Activated CD4-positive, CD25-positive, alpha-beta regulatory T cell treated with anti-CD3 and anti-CD28 coated beads, Interleukin-2, amount 50 U/mL, for 16 hours (primary cell): ENCODE measurements around the gene ZNF608.

ENCODE experiments used
- DNase-seq: peaks from one replicate; pipeline ENCODE4 v3.0.0-alpha.2; 2020; ENCODE audit warnings: low read depth, low spot score

Gene ZNF608

DNA sequence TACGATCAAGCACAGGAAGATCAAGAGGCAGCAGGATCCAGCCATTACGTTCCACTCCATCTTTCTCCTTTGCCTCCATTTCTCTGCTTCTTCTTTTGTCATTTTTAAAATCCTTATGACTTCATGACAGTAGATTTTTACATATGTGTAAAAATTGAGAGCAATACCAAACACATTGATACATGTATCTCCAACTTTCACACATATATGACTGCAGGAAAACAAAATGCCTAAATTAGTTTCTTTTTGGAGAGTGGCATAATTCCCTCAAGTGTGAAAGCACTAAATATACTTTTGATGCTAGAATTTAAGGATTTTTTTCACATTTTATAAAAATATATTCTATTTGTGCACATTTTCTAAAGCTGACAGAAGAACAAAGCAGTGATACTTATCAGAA, 8.6 kb upstream of the ZNF608 start:
- DNase-seq = no peak

DNA sequence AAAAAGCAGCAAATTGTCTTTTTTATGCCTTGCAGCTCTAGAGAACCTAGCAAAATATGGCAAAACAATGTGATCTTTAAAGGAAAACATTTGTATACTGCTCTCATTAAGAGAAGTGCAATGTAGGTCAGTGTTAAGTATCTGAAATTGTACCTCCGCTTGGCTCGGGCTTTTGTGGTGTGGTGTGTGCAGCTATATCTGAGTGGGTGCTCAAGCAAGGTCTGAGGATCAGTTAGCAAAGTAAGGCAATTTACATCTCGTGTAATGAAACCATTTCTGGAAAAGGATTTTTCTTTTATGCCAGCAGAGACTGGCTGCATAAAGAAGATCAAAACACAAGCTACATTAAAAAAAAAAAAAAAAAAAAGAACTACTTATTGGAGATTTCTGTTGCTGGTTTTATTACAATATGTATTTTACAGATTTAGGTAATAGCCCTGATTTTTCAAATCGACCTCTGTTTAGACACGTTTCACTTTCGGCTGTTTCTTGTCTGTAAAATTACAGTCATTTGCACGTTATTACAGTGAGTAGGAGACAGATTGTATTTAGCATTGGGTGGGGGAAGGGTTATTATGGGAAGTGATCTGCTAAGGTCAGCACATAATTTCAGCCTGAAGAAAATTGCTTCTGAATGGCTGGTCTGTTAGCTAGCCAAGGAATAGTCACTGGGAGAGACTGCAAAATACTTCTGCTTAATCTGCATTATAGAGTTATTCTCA, 7.9 kb upstream of the ZNF608 start:
- no peak for DNase-seq

DNA sequence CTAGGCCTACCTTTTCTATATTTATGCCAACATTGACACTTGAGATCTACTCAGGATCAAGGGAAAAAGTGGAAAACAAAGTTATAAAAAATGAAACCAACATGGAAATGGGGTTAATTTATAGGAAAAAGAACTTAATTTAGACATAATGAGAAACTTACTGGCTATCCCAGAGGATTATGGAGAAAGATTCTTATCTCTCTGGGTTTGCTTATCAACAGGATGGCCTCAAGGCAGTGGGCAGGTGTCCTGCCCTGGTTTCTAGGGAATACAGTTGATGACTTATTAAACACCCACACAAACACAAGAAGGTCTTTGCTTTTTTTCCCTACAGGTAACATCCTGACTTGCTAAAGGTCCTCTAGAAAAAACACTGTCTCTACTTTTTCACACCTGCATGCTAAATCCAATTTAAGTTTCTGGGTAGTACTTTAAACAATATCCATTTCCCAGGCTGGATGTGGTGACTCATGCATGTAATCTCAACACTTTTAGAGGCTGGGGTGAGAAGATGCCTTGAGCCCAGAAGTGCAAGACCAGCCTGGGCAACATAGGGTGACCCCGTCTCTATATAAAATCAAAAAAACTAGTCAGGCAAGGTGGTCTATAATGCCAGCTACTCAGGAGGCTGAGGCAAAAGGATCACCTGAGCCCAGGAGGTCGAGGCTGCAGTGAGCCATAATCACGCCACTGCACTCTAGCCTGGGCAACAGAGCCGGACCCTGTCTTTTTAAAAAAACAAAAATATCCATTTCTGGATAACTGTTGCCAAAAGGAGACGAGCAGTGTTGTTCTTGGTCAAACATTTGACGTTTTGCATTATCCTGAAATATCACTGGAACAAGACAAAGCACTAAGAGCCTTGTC, 6.6 kb upstream of the ZNF608 start:
- no peak for DNase-seq

DNA sequence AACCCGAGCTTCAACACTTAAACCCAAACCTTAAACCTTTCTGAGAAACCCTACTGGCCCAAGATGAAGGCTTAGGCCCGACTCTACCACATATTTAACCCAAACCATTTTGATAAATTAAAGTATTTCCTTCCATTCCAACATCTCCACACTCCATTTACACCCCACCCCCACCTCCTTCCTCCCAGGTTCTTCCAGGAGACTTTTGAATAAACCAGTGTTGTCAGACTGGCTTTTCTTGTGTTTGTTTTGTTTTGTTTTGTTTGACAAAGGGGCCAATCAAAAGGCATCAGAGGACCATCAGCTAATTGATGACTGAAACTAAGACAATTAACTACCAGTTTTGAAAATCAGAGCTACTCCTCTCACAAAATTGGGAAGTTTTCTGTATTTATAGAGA, 4.6 kb upstream of the ZNF608 start:
- DNase-seq = no peak

DNA sequence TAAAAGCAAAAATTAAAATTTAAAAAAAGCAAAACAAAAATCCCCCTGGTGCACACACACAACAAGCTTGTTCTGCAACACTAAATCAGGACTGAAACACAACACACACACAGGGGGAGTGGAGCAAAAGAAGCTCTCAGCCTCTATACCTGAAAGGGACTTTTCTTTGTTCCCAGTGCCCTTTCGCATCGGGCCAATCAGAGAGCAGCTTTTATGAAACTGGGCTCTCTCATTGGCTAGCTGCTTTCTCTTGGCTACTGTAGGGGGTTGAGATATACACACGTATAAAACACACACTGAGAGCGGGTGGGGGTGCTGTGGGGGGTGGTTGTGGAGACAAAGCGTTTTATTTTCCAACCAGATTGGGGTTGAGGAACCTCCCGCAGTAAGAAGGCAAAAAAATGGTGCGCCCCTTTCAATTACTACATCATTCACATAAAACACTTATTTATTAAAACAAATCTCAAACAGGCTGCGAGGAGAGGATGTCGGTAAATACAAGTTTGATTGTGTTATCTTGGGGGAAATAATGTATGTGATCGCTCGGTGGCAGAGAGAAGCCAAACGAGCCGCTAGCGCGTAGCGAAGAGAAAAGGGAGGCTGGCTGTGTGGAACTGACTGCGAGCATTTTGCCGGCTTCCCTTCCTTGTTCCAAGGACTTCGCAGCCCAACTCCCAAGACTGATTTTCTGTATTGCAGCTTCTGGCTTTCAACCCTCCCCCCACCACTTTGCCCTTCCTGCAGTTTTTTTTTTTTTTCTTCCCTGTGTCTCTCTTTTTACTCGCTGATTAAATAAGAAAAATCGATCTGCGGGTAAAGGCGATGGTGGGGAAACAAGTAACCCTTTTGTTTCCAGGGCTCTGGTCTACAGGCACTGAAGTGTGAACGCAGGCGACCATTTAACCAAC, 2.5 kb upstream of the ZNF608 start:
- DNase-seq = no peak

DNA sequence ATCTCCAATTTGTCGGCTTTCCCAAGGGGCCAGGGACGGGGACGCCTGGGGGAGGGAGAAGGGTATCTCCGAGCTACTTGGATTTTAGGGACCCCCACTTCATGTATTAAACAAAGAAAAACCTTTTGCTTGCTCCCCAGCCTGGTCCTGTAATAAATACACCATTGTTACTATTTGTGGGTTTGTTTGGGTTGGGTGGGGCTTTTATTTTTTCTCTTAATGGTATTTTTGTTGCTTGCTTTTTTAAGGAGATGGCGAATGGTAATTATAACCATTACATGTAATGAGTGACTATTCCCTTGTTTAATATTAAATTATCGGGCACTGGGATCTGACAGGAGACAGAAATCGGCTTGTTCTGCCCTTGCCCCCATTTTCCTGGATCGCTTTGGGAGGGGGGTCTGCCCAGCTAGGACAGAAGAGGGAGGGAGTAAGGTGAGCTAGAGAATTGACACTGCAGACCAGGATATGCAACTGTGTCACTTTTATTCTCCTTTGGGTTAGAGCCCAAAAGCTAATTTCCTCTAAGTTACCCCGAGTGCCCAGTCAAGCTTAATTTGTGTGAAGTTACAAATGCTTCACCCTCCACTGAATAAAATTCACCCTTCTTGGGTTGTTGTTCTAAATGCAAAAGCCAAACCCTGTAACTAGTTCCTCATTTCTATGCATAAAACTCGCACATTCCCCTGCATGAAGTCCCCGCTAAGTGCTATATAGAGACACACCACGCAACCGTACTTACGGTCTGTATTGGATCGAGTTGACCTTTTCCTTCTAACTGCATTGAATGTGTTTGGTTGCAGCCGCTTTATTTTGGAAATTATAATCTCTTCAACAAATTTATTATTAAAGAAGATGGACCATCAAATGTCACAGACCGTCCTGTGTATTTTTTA, 1.6 kb upstream of the ZNF608 start:
- DNase-seq = no peak

DNA sequence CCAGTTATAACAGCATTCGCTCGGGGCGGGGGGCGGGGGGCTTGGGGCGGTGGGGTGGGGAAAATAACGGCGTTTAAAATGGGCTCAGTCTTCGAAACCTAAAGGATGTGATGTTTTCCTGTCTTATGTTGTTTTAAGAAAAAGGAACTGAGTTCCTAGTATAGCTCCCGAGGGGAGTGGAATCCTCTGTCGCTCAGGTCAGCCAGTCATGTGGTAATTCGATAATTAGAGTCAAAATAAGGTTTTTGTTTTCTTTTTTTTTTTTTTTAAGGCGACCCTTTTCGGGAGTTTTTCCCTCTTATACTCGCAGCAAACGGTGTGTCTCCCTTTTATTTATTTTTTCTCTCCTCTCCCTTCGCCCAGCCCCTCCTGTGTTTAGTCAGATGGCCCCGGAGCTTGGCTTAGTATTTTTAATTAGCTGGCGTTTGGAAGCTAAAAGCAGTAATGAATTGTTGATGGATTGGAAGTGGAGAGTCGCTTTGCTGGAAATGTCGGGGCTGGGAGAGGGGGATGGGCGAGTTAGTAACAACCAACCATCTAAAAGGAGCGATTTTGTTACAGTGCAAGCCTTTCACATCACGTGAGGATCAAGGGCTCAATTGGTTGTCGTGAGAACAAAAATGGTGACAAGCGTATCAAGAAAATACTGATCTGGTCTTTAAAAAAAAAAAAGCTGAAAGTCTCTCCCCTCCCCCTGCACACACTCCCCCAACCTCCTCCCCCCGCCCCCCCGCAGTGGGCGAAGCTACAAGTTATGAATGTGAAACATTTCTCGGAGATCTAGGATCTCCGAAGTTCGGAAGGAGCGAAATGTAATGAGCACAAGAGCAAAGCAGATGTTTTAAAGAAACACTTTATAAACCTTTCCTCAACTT, 714 bp upstream of the ZNF608 start:
- no peak for DNase-seq

DNA sequence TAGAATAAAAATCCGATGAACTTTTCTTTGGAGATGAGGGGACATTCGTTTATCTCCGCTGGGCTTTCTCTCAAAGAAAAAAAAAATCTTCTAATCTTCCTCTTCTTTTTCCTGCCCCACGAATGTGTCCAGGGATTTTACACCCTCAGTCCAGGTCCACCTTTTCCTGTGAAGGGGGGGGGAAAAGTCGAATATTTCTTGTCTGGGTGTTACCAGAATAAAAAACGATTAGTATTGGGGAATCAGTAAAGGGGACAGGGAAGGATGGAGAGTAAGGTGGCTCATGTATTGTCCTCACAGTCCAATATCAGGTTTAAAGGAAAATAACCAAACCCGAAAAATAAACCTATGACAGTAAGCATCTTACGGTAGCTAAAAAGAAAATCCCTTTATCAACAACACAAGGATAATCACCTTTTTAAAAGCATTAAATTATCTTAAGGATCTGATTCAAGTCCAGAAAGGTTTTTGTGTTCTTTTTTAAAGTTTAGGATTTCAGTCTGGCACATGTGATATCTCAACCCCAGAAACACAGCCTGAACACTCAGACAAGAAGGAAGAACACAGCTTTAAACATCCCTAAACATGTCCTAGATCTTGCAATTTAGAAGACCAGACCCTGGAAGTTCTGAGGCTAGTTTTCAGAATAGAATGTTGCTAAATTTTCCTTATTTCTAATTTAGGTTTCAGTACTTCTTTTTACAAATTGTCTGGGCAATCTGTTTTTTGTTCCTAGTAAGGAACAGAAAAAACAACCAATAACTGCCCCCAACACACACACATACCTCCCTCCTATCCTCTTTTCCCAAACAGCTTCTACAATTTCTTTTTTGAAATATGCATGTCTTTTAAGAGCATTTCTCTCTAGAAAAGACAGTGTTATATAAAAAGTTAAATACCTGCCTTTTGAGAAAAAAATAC, 1.2 kb downstream of the ZNF608 start:
- DNase-seq = no peak

DNA sequence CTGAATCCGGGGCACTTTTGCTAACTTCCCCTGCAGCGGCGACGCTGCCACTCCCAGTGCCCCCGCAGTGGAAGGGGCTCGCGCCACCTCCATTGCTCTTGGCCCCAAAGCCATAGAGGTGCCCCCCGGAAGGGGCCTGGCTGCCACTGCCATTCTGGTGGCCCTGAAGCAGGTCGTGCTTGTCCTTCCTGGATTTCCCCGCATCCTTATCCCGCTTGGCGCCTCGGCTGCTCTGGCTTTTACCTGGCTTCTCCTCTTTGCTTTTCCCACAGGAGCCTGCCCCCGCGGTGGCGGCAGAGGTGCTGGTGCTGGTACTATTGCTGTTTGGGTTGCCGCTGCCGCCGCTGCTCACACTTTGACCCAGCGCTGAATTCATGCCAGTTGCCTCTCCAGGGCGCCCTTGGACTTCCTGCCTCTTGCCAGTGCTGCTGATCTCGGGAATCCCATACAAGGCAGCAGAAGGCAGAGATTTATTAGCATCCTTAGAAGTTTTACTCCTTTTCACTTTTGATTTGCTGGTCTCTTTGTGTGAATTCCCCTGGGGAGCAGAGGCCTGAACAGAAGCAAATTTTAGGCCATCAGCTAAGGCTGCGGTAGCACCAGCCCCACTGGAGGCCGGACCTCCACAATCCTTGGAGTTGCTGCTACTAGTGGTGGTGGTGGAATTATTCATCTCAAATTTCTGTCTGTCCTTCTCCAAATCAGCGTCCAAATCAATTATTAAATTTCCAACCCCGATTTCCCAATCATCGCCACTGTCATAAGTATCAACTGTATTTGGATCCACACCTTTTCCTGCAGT, 2.1 kb downstream of the ZNF608 start:
- DNase-seq = no peak

DNA sequence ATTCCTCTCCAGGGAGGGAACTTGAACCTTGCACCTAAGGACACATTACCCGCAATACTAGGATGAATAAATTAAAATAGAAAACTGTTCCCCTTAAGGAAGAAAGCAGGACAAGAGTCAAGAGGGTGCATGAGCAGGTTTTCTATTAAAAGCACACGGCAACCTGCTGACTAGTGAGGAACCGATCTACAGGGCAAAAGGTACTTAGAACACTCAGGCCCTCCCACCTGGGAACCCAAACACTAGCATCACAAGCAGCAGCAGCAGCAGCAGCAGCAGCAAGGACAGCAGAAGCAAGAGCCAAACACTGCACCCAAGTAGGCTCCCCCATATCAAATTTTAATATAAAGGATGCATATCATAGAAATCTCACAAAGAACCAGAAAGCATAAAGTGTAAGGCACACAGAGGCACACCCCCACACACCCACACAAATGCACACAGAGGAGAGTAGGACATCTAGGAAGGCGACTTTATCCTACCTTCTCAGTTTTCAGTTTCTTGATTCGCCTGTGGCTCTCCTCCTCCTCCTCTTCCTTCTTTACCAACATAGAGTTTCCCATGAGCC, 2.8 kb downstream of the ZNF608 start:
- no peak for DNase-seq

DNA sequence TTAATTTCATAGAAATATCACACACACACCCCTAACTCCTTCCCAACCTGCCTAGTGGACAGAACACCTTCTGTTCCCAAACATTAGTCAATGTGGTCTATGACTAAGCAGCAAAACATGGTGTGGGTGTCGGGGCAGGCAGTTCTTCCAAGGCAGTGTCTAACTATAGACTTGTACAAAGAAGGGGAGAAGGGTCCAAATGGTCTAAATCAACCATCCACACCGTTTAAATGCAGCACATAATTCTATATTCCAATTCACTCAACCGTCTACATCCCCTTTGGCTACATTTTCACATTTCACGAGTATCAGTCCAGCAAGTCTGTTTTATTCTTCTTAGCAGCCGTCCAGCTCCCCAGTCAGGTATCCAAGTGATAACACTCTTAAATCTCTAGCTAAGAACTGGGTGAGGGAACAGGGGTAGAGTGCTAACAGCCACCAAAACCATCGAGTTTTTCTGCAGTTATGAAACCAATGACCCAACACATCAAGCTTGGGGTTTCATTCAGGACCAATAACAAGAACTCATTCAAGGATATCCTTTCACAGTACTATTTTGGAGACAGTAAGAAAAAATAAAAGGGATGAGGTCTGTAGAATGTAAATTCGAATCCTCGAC, 3.3 kb downstream of the ZNF608 start:
- DNase-seq = no peak

DNA sequence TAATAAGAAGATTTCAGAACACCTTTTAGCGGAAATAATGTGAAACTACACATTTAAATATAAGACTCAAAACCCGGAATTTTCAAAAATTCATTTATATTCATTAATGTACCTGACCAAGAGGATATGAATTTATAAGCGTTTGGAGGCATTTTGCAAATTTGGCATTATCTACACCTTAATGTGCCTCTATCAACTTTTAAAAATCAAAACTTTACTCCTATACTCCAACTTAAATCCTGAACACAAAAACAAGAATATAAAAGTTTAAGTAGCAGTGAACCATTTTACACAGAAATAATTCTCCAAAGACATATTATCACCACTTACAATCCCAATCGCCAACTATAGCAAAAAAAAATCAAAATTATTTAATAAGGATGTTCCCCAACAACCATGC, 3.9 kb downstream of the ZNF608 start:
- DNase-seq = no peak

DNA sequence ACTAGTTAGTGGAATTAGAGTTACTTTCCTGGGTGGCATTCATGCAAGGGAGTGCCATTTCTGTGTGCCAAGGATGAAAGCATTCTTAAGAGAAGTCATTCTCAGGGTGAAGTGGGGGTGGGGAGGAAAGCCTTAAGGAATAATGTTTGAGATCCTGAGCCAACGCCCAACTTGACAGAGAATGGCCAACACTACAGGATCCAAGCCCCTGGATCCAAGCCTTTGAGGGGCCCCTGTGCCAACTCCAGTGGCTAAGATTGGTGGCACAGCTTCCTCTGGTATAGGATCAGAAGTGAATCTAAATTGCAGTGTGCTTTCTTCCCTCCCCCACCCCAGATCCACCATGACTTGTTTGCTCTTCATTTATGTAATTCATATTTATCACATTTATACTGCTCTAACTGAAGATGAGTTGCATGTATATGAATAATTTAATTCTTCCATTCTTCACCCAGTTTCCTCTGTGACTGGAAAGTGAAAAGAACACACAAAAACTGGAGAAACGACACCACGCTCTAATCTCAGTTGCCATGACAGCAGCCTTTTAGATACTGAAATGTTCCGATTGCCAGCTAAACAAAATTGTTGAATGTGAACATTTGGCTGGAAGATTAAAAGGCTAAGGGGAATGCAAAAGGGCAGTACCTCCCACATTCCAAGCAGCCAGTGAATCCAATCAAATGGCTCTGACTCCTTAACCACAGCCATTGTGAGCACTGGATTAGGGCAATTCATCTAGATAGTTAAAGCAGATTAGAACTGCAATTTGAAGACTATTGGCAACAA, 4.5 kb downstream of the ZNF608 start:
- no peak for DNase-seq

DNA sequence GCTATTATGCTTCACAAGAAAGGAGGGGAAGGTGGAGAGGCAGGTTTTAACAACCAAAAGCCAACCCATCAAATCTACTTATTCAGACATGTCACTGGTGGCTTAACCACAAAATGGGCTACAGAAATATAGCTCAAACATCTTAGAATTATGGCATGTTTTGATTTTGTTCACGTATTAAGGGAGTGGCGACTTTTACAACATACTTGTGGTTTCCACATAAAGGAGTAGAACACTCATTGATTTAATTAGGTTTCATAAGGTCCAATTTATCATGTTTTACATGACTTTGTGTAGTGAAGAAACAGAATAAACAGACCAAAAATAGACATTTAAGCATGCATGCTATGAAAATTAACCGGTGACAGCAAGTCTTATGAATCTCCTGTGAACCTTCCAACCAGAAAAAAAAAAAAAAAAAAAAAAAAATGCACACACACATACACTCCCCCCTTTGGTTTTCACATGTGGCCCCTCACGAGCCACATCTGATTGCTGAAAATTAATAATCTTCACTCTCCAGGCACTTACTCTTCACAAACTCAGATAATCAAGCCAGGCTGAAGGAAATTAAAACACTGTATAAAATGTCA, 5.4 kb downstream of the ZNF608 start:
- DNase-seq = no peak

DNA sequence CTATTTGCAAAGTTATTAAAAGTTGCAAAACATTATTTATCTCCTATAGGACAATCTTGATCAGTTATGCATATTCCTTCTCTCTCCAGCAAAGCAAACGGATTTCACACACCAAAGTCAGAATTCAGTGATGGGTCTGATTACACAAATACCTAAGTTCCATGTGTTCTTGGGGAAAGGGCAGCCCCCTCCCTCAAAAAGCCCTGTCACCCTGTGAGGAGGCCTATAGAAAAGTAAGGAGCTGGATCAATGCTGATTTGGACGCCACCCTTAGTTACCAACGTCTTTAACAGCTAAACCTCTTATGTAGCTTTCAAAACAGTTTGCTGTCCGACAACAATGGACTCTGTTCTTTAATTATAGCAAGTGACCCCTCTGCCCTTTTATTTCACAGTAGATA, 6.4 kb downstream of the ZNF608 start:
- no peak for DNase-seq

DNA sequence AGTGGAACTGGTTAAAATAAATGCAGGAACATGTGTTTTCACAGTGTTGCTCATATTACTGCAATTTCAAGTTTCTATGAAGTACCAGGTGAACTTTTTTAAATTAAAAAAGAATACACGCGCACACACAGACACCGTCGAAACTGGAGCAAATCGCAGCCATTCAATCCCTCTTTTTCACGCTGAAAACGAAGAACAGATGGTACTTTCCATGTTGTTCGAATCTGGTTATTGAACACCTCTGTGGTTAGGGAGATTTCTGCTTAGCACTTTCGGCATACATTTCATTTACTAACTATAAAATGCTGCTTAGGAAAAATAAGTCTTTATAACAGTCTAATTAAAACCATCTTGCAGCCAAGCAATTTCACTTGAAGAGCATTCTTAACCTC, 6.8 kb downstream of the ZNF608 start:
- no peak for DNase-seq
